Calu3 (cell line): ENCODE measurements around the gene GHRH. TPM values are rescaled to one million over a fixed set of nuclear protein-coding genes. Genes with fewer than 3 reads are reported as not detected.

Experiments used
- BruUV-seq: library from RNA; stranded (reverse); fragments of 400-500 nt; replicated peaks from 2 replicates; lab custom pipeline; 2021; lab: Mats Ljungman, UMichigan
- CTCF ChIA-PET: fragments of 300-600 bp; sonication (Branson Sonifier 250); formaldehyde crosslinking; loops from one replicate; lab custom pipeline; 2022; ENCODE audit warnings: antibody characterized with exemption; lab: Charles Lee
- DNase-seq: peaks from one replicate; pipeline ENCODE4 v3.0.0; 2022
- H3K27ac Mint-ChIP-seq: one replicate; pipeline ENCODE4 v1.8.0; 2022; ENCODE audit warnings: mixed read lengths; ENCODE audit not compliant: unreplicated experiment
- H3K27me3 Mint-ChIP-seq: one replicate; pipeline ENCODE4 v1.8.0; 2022; ENCODE audit warnings: mixed read lengths; ENCODE audit not compliant: unreplicated experiment
- H3K36me3 Mint-ChIP-seq: one replicate; pipeline ENCODE4 v1.8.0; 2022; ENCODE audit warnings: mild to moderate bottlenecking, moderate library complexity, mixed read lengths; ENCODE audit not compliant: insufficient read depth, unreplicated experiment
- H3K4me1 Mint-ChIP-seq: one replicate; pipeline ENCODE4 v1.8.0; 2022; ENCODE audit warnings: mild to moderate bottlenecking, low read depth, mixed read lengths; ENCODE audit not compliant: unreplicated experiment
- H3K4me3 Mint-ChIP-seq: one replicate; pipeline ENCODE4 v1.8.0; 2022; ENCODE audit warnings: mild to moderate bottlenecking, low read depth, moderate library complexity, mixed read lengths; ENCODE audit not compliant: unreplicated experiment
- H3K9me3 Mint-ChIP-seq: one replicate; pipeline ENCODE4 v1.8.0; 2022; ENCODE audit warnings: low read depth, mixed read lengths; ENCODE audit not compliant: unreplicated experiment
- intact Hi-C: fragments of 100-400 bp; cut with micrococcal nuclease; formaldehyde crosslinking; loops from one replicate; pipeline ENCODE4 v1.10.0; 2022; ENCODE audit not compliant: unreplicated experiment
- total RNA-seq: library from RNA; stranded (reverse); gene quantifications from 2 replicates; pipeline ENCODE4 v1.2.3, GENCODE V29; 2022
- TF ChIP-seq, protein P1 (sequence below): fragments of 200-600 bp; IDR thresholded peaks from one replicate; pipeline ENCODE4 v1.8.0; 2022; ENCODE audit warnings: antibody characterized with exemption; ENCODE audit not compliant: unreplicated experiment

The GHRH gene
- total RNA-seq, 1 experiment from 2014 or later, result not detected

DNA sequence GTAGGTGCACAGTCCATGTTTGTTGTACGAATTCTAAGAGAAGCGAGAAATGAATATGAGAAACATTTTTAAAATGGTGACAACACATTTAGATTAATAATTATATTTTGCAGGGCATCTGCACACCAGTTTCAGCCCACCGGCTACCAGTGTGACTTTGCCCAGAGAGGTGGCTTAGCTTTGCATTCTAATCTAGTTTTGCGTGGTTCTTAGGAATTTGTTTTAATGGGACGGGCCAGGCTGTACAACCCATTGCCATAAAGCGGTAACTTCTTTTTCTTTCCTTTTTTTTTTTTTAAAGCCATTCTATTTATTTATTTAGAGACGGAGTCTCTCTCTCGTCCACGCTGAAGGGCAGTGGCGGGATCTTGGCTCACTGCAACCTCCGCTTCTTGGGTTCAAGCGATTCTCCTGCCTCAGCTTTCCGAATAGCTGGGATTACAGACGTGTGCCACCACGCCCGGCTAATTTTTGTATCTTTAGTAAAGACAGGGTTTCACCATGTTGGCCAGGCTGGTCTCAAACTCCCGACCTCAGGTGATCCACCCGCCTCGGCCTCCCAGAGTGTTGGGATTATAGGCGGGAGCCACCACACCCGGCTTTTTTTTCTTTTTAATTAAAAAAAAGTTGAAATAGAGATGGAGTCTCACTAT lies 28.7 kb upstream of the GHRH start:
- peak overlapping the region; percentile 76 for H3K4me3 Mint-ChIP-seq
- no peak for DNase-seq
- intact Hi-C loops, result loop anchor here (2.0 to 5.0 kb wide), 2 partner anchors 55 to 92 kb away; no protein-coding TSS in a partner anchor
- no peaks in the 10 kb centered on the region for H3K27me3 Mint-ChIP-seq
- peak overlapping the region; percentile 92 for H3K27ac Mint-ChIP-seq
- no TSS peak for BruUV-seq
- CTCF ChIA-PET, result interaction anchor here (1.6 kb wide), 1 partner anchor 14 kb away, joined by 3 read pairs; no protein-coding TSS in a partner anchor
- no peaks in the 10 kb centered on the region for H3K9me3 Mint-ChIP-seq
- TF ChIP-seq, protein P1, sequence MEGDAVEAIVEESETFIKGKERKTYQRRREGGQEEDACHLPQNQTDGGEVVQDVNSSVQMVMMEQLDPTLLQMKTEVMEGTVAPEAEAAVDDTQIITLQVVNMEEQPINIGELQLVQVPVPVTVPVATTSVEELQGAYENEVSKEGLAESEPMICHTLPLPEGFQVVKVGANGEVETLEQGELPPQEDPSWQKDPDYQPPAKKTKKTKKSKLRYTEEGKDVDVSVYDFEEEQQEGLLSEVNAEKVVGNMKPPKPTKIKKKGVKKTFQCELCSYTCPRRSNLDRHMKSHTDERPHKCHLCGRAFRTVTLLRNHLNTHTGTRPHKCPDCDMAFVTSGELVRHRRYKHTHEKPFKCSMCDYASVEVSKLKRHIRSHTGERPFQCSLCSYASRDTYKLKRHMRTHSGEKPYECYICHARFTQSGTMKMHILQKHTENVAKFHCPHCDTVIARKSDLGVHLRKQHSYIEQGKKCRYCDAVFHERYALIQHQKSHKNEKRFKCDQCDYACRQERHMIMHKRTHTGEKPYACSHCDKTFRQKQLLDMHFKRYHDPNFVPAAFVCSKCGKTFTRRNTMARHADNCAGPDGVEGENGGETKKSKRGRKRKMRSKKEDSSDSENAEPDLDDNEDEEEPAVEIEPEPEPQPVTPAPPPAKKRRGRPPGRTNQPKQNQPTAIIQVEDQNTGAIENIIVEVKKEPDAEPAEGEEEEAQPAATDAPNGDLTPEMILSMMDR, result no peak
- H3K36me3 Mint-ChIP-seq, result peaks cover 16% of the 10 kb centered on the region
- peaks cover 32% of the 10 kb centered on the region for H3K4me1 Mint-ChIP-seq

DNA sequence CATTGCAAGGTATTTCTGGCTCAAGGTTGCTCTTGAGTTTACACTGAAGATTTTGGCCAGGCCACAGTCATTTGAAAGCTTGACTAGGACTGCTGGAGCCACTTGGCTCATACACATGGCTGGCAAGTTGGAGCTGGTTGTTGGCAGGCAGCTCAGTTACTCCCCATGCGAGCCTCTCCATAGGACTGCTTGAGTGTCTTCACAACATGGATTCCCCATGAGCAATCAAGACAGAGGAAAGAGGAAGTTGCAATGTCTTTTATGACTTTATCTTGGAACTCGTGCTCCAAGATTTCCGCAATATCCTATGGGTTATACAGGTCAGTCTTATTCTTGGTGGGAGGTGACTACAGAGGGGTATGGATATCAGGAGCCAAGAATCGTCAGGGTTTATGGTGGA lies 26.5 kb upstream of the GHRH start:
- Mint-ChIP-seq H3K27me3 (no peaks in the 10 kb centered on the region), H3K36me3 (peaks cover 16% of the 10 kb centered on the region), H3K9me3 (no peaks in the 10 kb centered on the region), H3K4me3 (no peak overlapping the region), H3K4me1 (peaks cover 10% of the 10 kb centered on the region), H3K27ac (no peak overlapping the region)
- no peak for DNase-seq
- intact Hi-C loops, result no loop called here
- CTCF ChIA-PET, result interaction anchor here (0.6 to 1.1 kb wide), 3 partner anchors 33 to 1605 kb away, joined by 3 to 4 read pairs (median 3); no protein-coding TSS in a partner anchor
- no TSS peak for BruUV-seq
- TF ChIP-seq, protein P1, result no peak

DNA sequence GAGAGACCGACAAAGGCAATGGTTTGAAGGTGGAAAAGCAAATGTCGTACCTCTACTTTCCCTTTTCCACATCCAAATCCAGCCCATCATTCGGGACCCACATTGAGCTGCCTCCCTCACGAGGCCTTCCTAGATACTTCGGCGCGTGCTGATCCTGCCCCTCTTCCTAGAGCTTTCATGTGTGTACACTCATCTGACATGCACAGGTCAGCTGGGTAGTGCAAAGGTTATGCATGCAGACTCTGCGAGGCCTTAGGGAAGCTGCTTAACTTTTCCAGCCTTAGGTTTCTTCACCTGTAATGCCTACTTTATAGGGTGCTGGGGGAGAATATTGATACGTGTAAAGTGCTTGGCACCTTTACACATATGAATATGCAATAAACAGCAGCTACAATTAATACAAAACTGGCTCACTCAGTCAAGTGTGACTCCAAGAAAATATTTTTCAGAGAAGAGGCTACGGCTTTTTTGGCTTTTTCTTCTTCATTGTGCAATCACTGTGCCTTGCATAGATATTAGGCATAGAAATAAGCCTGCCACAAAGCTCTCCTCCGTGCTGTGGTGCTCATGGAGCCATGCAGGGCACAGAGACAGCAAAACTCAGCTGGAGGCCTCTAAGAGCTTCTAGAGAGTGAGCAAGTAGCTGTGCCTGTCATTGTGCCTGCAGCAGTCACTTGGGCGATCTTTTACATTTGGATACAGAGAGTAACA lies 24.2 kb upstream of the GHRH start:
- no TSS peak for BruUV-seq
- Mint-ChIP-seq H3K27me3 (no peaks in the 10 kb centered on the region), H3K4me1 (no peaks in the 10 kb centered on the region), H3K4me3 (no peak overlapping the region), H3K27ac (no peak overlapping the region), H3K36me3 (peaks cover 16% of the 10 kb centered on the region), H3K9me3 (no peaks in the 10 kb centered on the region)
- TF ChIP-seq, protein P1, result no peak
- CTCF ChIA-PET, result interaction anchor here (0.5 to 1.4 kb wide), 2 partner anchors 9 to 77 kb away, joined by 3 read pairs; no protein-coding TSS in a partner anchor
- DNase-seq, result no peak
- intact Hi-C loops, result no loop called here

DNA sequence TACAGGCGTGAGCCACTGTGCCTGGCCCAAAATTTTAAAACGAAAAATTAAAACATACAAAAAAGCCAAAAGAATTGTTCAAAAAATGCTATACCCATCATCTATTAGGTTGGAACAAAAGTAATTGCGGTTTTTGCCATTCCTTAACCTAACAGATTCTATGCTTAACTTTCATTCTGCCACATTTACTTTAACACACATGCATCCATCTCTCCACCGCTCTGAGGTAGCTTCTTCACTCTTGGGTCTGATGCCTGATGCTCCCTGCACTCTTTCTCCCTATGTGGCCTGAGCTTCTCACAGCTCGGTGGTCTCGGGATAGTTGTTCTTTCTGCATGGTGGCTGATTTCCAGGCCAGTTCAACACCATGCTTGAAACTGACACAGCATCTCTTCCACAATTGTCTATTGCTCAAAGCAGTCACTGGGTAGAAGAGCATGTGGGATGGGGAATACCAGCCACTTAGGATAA lies 23.1 kb upstream of the GHRH start:
- Mint-ChIP-seq H3K9me3 (no peaks in the 10 kb centered on the region), H3K4me3 (no peak overlapping the region), H3K4me1 (no peaks in the 10 kb centered on the region), H3K36me3 (peaks cover 7% of the 10 kb centered on the region), H3K27ac (no peak overlapping the region), H3K27me3 (no peaks in the 10 kb centered on the region)
- no peak for DNase-seq
- BruUV-seq, result no TSS peak
- CTCF ChIA-PET, result interaction anchor here (0.6 to 0.8 kb wide), 3 partner anchors 8 to 225 kb away, joined by 3 to 4 read pairs (median 3); no protein-coding TSS in a partner anchor
- TF ChIP-seq, protein P1, result no peak
- intact Hi-C loops, result no loop called here
